Measurements from ENCODE around the gene TREH.

GRCh38 chr11:118666371-118666770 is 13.1 kb downstream of the TREH start:
- no peak for TF ChIP-seq POLR2AphosphoS5 (IDR thresholded peaks at IDR 0.05; ENCODE audit: low read depth, low read length)
- TF ChIP-seq TAF1 (IDR thresholded peaks at IDR 0.05; ENCODE audit: borderline replicate concordance, insufficient read depth, low read length): no peak
